Cerebellar nuclear complex (tissue), 1 donor: ENCODE results near the gene SMCR8.
A peak's percentile ranks its signal among the peaks of the same experiment; 100 is the strongest.
"Not testable (repeated sequence)": the region's sequence is repeated elsewhere in the genome, so short reads cannot be mapped to it uniquely, and the experiment has no call there.

Experiments used
- DNase-seq, 2 experiments: peaks; one replicate each; lab custom pipeline; 2025; lab: John Stamatoyannopoulos, UW

The SMCR8 gene

GRCh38 chr17:18314731-18315561, at the start of gene SMCR8, which contains the start of gene TOP3A:
SMCR8 (plus strand) TSS chr17:18315293; CDS start chr17:18315790, 497 bp downstream.
TOP3A (minus strand) TSS chr17:18314994; CDS start chr17:18314778, 216 bp downstream.
- DNase-seq: peak; percentile 92 to 97

GRCh38 chr17:18267366-18267765, 47.7 kb upstream of the SMCR8 start:
- no peak for DNase-seq

- DNase-seq: no peak
Observed at GRCh38 chr17:18267927-18268711, 47.0 kb upstream of the SMCR8 start.

DNA sequence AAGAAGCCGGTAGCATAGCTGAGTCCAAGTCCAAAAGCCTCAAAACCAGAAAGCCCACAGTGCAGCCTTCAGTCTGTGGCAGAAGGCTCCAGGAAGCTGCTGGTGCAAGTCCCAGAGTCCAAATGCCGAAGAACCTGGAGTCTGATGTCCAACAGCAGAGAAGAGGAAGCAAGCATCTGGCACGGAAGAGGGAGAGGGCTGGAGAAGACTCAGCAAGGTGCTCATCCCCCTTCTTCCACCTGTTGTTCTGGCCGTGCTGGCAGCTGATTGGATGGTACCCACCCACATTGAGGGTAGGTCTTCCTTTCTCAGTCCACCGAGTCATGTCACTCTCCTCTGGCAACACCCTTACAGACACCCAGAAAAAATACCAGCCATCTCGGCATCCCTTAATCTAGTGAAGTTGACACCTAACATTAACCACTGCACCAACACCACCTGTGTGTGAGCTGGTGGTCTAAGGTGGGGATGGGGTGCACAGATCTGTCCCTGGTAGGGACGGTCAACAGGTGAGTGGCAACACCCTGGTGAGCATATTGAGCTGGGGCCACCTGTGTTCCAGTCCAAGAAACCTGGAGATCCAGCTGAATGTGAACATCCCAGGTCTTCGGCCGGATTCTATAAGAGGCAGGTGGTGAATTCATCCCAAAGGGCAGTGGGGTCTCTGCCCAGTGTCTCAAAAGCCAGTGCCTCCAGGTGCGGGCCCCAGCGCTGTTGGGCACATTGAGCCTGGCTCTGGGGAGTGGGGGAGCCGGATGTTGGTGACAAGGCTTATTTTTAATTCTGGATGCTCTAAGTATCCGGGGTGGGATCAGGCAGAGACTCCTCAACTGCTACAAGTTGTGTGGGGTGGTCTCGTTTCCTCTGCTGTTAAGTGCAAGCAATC, 44.8 kb upstream of the SMCR8 start:
- no peak for DNase-seq

- no peak for DNase-seq
Observed at GRCh38 chr17:18277076-18277475, 38.0 kb upstream of the SMCR8 start.

DNA sequence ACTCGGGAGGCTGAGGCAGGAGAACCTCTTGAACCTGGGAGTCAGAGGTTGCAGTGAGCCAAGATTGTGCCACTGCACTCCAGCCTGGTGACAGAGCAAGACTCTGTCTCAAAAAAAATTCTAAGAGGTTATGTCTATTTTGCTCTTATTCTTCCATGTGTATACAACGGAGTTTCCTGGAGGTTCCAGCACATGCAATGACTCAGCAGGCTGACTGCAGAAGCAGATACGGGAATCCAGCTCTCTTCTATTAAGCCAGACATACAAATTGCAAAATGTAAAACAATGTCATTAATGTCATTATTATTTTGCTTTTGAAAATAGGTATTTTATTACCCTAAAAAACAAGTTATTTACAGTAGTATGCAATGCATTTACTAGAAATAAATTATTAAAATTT, 36.2 kb upstream of the SMCR8 start:
- no peak for DNase-seq

DNA sequence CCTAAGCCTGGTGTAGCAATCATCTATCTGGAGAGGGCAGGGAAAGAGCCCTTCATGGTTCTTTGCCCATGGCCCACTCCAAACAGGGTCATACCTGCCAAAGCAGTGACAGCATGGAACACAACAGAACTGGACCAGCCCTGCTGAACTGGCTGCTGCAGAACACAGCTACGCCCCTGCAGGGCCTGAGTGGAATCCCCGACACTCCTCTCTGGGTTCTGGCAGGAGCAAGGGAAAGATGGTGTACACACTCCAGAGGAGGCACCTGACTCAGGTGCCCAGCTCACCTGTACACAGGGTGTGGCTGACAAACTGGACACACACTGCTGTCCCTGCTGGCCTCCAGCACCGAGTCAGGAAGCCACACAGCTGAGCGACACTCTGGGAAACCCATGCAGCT, 34.8 kb upstream of the SMCR8 start:
- no peak for DNase-seq

DNA sequence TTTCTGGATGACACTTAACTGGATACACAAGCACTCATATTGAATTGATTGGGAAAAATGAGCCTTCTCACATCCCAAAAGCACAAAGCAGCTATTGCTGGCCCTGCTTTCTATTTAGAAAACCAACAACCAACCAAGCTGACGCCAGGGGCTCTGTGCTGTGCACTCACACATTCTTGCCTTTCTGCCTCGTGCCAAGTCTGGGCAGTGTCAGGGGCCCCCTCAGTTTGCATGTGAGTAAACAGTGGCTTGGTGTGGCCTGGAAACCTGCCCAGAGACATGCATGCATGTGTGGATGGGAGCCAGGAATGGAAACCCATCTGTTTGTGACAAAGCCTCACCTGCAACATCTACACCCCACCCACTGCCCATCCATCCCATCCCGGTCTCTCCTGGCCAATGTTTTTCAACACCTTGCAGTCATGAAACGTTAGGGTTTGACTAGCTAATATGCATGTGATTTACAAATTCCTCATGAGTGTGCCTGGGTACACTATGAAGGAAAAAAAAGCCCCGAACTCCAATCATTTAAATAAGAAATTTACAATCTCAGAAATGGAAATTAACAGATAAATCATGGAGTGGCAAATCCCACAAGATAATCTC, 34.2 kb upstream of the SMCR8 start:
- DNase-seq: no peak

- no peak for DNase-seq
Observed at GRCh38 chr17:18281788-18282187, 33.3 kb upstream of the SMCR8 start.

- DNase-seq: no peak
Observed at GRCh38 chr17:18285296-18285695, 29.8 kb upstream of the SMCR8 start.

DNA sequence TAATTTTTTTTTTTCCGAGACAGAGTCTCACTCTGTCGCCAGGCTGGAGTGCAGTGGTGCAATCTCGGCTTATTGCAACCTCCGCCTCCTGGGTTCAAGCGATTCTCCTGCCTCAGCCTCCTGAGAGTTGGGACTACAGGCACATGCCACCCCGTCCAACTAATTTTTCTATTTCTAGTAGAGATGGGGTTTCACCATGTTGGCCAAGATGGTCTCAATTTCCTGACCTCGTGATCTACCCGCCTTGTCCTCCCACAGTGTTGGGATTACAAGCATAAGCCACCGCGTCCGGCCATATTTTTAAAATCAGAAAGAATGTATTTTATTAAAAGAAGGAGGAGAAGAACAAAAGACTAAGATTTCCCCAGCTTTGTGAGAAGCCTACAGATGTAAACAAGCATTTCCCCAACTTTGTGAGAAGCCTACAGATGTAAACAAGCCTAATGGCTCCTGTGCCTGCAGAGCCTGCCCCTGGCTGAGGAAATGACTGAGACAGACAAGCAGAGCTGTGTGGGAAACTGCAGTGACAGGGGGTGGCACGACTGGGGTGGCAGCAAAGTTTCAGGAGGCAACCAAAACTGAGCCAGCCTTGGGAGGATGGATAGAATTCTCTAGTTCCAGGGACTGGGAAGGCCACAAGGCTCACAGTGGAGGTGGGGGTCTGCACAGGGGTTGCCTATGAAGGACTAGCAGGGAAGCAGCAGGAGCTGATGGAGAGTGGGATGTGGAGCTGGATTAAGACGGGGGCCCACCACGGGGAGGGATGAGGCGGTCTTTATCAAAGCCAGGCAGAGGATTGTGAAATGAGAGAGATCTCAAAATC, 23.2 kb upstream of the SMCR8 start:
- DNase-seq: no peak

GRCh38 chr17:18298061-18298460, 17.0 kb upstream of the SMCR8 start:
- DNase-seq: not testable (repeated sequence)

GRCh38 chr17:18300725-18301480, 14.2 kb upstream of the SMCR8 start:
- no peak for DNase-seq

GRCh38 chr17:18303206-18303605, 11.9 kb upstream of the SMCR8 start:
- DNase-seq: not testable (repeated sequence)

DNA sequence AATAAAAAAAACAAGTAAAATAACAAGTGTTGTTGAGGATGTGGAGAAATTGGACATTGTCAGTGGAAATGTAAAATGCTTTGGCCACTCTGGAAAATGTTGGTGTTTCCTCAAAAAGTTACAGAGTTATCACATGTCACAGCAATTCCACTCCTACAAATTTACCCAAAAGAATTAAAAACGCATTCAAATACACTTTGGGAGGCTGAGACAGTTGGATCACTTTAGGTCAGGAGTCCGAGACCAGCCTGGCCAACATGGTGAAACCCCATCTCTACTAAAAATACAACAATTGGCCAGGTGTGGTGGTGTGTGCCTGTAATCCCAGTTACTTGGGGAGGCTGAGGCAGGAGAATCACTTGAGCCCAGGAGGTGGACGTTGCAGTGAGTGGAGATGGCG, 5.9 kb upstream of the SMCR8 start:
- no peak for DNase-seq

DNA sequence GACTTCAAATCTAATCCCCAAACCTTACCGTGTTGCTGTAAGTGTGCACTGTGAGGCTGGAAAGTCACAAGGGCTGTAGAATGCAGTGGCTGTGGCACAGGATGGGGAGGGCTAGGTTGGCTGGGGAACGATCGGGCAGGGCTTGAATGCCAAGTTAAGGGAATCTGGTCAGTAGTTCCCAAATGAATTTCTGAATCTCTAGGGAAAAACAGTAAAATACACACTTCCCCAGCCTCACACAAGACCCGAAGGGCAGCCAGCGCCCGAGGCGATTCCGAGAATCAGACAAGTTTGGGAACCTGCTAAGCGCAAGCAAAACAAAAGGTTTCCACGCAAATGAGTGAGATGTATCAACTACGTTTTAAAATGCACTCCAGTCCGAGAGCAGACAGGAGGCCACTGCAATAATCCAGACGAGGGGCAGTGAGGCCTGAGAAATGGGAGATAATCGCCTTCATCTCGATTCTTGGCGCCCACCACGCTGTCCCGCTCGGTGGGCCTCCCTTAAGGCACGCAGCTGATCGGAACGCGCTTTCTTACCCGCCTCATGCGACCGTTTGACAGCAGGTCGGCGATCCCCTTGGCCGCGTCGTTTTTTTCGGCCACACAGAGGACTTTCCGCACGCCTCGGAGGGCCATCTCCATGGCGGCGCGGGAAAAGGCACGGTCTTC, 898 bp upstream of the SMCR8 start:
- no peak for DNase-seq

- no peak for DNase-seq
Observed at GRCh38 chr17:18315562-18315922, 449 bp downstream of the SMCR8 start.

GRCh38 chr17:18315961-18316360, 868 bp downstream of the SMCR8 start:
- DNase-seq: no peak

GRCh38 chr17:18318117-18318516, 3.0 kb downstream of the SMCR8 start:
- DNase-seq: no peak
